ENCODE measurements around the gene LSM7. TPM values are rescaled to one million over a fixed set of nuclear protein-coding genes. Genes with fewer than 3 reads are reported as not detected.

Gene LSM7
- total RNA-seq, 1 donor from 2014 or later = 76.2 TPM

DNA sequence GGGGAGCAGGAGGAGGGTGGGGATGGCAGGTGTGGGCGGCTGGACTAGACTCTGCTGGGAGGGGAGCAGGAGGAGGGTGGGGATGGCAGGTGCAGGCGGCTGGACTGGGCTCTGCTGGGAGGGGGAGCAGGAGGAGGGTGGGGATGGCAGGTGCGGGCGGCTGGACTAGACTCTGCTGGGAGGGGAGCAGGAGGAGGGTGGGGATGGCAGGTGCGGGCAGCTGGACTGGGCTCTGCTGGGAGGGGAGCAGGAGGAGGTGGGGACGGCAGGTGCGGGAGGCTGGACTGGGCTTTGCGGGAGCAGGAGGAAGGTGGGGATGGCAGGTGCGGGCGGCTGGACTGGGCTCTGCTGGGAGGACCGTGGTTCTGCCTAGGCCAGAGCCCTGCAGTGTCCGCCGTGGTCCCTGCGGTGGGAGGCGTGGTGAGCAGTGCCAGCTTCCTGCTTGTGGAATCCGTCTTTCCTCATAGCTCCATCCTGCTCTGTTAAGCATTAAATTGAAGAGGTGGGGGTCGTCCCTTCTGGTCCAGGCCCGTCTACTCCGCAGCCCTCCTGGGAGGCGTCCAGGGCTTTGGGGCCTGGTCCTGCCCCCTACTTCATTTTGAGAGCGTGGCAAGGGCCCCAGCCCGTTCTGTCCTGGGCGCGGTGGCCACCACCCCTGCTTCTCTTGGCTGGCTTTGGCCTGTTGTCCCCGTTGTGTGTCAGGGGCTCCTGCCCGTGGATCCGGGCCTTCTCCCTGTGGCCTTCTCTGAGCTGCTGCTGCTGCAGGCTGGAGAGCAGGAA is 4.8 kb upstream of the LSM7 start:
- TF ChIP-seq, protein P1, sequence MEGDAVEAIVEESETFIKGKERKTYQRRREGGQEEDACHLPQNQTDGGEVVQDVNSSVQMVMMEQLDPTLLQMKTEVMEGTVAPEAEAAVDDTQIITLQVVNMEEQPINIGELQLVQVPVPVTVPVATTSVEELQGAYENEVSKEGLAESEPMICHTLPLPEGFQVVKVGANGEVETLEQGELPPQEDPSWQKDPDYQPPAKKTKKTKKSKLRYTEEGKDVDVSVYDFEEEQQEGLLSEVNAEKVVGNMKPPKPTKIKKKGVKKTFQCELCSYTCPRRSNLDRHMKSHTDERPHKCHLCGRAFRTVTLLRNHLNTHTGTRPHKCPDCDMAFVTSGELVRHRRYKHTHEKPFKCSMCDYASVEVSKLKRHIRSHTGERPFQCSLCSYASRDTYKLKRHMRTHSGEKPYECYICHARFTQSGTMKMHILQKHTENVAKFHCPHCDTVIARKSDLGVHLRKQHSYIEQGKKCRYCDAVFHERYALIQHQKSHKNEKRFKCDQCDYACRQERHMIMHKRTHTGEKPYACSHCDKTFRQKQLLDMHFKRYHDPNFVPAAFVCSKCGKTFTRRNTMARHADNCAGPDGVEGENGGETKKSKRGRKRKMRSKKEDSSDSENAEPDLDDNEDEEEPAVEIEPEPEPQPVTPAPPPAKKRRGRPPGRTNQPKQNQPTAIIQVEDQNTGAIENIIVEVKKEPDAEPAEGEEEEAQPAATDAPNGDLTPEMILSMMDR (IDR thresholded peaks at IDR 0.05) = no peak
- Mint-ChIP-seq H3K4me3 (ENCODE audit: unreplicated experiment) (no peak overlapping the region), H3K36me3 (ENCODE audit: low read depth) (peaks cover 1% of the 10 kb centered on the region), H3K9me3 (ENCODE audit: low read depth) (no peaks in the 10 kb centered on the region), H3K27me3 (ENCODE audit: low read depth) (no peaks in the 10 kb centered on the region), H3K27ac (ENCODE audit: unreplicated experiment) (peak overlapping the region; percentile 51), H3K4me1 (ENCODE audit: low read depth) (peaks cover 35% of the 10 kb centered on the region)
- DNase-seq (ENCODE audit: low spot score) = no peak

DNA sequence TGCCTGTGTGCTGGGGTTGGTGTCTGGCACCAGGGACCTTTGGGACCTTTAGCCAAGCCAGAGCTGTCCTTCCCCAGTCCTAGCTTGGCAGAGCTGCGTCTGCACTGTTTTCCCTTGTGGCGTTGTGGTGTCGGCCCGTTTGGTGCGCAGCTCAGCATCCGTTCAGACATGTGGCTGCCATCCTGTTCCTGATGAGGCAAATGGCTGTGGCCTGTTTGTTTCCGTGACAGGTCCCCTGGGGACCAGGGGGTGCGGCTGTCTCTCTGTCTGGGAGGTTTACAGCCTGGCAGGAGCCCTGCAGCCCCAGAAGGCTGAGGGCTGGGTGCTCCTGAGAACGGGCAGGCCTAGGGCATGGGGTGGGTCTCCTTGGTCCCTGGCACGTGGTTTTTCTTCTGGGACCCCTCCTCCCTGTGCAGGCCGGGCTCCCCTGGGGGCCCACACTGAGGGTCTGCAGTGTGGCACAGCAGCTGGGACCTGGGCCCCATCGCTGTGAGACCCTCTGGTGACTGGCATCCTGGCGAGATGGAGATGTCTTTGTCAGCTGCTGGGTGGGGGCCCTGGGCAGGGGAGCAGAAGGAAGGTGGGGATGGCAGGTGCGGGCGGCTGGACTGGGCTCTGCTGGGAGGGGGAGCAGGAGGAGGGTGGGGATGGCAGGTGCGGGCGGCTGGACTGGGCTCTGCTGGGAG is 4.1 kb upstream of the LSM7 start:
- peaks cover 37% of the 10 kb centered on the region for H3K4me1 Mint-ChIP-seq (ENCODE audit: low read depth)
- H3K9me3 Mint-ChIP-seq (ENCODE audit: low read depth) = no peaks in the 10 kb centered on the region
- no peak overlapping the region for H3K27ac Mint-ChIP-seq (ENCODE audit: unreplicated experiment)
- TF ChIP-seq, protein P1 (IDR thresholded peaks at IDR 0.05) = no peak
- no peak for DNase-seq (ENCODE audit: low spot score)
- no peak overlapping the region for H3K4me3 Mint-ChIP-seq (ENCODE audit: unreplicated experiment)
- no peaks in the 10 kb centered on the region for H3K27me3 Mint-ChIP-seq (ENCODE audit: low read depth)
- H3K36me3 Mint-ChIP-seq (ENCODE audit: low read depth) = peaks cover 1% of the 10 kb centered on the region

DNA sequence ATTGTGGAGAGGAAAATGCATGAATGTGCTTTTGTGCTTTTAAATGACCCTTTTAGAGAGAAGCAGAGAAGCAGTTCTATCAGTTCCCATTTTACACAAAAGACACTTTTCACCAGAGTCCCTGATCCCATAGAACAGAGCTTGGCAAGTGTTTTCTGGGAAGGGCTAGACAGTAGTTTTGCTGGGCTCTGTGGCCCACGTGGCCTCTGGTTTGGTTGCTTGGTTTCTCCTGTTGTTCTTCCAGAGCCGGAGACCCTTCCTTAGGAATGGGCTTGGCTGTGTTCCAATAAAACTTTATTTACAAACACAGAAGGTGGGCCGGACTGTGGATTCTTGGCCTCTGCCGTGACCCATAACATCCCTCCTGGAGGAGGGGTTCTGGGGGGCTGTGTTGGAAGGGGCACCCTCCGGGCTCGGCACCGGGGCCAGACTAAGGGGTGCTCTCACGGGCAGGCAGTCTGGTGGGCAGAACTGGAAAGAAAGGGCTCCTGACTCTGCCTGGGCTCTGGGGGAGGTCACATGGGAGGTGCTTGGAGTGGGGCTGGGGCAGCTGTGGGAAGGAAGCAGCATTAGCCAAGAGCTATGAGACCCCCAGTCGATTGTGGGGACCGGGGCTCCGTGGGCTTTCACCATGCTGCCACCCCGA is 3.3 kb upstream of the LSM7 start:
- no peak for DNase-seq (ENCODE audit: low spot score)
- Mint-ChIP-seq H3K9me3 (ENCODE audit: low read depth) (no peaks in the 10 kb centered on the region), H3K27ac (ENCODE audit: unreplicated experiment) (no peak overlapping the region), H3K4me1 (ENCODE audit: low read depth) (peaks cover 40% of the 10 kb centered on the region), H3K36me3 (ENCODE audit: low read depth) (peaks cover 1% of the 10 kb centered on the region), H3K4me3 (ENCODE audit: unreplicated experiment) (no peak overlapping the region), H3K27me3 (ENCODE audit: low read depth) (no peaks in the 10 kb centered on the region)
- TF ChIP-seq, protein P1 (IDR thresholded peaks at IDR 0.05) = no peak

DNA sequence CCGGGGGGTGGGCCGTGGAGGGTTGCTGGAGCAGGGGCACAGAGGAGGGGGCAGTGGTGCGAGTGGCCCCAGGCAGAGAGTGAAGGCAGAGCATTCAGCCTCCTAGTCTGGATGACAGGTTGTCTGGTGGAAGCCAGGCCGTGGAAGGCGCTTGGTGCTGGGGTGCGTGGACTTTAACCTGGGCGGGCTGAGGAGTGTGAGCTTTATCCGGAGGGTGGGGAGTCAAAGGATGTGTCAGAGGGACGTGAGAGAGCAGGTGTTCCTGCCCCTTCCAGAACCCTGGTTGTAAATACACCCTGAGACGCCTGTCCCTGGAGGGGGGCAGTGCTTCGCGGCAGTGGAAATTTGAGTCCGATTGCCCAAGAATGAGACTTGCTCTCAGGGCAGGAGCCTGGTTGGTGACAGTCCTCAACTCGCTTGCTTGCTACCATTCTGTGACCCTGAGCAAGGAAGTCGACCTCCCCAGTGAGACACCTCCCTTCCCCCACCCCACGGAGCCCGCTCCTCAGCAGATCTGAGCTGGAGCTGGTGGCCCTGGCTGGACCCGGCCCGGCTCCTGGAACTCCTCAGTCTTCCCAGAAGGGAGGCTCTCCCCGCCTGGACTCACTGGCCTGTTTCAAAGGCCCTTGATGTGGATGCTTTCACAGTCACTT is 2.4 kb upstream of the LSM7 start:
- no peak for DNase-seq (ENCODE audit: low spot score)
- no peak overlapping the region for H3K4me3 Mint-ChIP-seq (ENCODE audit: unreplicated experiment)
- H3K36me3 Mint-ChIP-seq (ENCODE audit: low read depth) = peaks cover 5% of the 10 kb centered on the region
- TF ChIP-seq, protein P1 (IDR thresholded peaks at IDR 0.05) = no peak
- peak overlapping the region; percentile 59 for H3K27ac Mint-ChIP-seq (ENCODE audit: unreplicated experiment)
- no peaks in the 10 kb centered on the region for H3K9me3 Mint-ChIP-seq (ENCODE audit: low read depth)
- peaks cover 46% of the 10 kb centered on the region for H3K4me1 Mint-ChIP-seq (ENCODE audit: low read depth)
- H3K27me3 Mint-ChIP-seq (ENCODE audit: low read depth) = no peaks in the 10 kb centered on the region

DNA sequence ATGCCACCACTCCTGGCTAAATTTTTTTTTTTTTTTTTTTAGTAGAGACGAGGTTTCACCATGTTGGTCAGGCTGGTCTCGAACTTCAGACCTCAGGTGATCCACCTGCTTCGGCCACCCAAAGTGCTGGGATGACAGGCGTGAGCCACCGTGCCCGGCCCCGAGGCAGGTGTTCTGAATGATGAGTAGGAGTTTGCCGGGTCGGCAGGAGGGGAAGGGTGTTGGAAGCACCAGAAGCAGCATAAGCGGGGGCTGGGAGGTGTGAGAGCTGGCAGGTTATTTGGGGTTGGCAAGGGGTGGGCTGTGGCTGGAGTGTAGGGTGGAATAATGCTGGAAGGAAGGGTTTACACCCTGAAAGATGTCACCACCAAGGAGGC is 1.9 kb upstream of the LSM7 start:
- peak overlapping the region; percentile 59 for H3K27ac Mint-ChIP-seq (ENCODE audit: unreplicated experiment)
- peaks cover 6% of the 10 kb centered on the region for H3K36me3 Mint-ChIP-seq (ENCODE audit: low read depth)
- H3K27me3 Mint-ChIP-seq (ENCODE audit: low read depth) = no peaks in the 10 kb centered on the region
- TF ChIP-seq, protein P1 (IDR thresholded peaks at IDR 0.05) = no peak
- peaks cover 47% of the 10 kb centered on the region for H3K4me1 Mint-ChIP-seq (ENCODE audit: low read depth)
- H3K4me3 Mint-ChIP-seq (ENCODE audit: unreplicated experiment) = no peak overlapping the region
- no peak for DNase-seq (ENCODE audit: low spot score)
- H3K9me3 Mint-ChIP-seq (ENCODE audit: low read depth) = no peaks in the 10 kb centered on the region

Data from chondrocyte (in vitro differentiated cells).